ENCODE data around the gene EFCAB8.
"Not testable (repeated sequence)": the region's sequence is repeated elsewhere in the genome, so short reads cannot be mapped to it uniquely, and the experiment has no call there.

The EFCAB8 gene

DNA sequence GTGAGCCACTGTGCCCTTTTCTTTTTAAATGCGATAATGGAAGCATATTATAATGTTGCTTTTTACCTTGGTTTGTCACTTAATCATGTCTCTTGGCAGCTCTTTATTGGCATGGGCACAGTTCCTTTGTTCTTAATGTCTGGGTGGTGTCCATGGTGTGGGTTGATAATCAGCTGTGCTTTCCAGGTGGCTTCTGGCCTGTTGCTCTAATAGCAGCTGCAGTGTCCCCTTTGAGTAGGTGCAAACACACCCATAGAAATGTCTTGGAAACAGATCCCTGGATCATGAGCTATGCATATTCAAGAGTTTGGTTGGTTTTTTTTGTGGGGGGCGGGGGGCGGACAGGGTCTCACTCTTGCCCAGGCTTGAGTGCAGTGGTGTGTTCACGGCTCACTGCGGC is 29.9 kb downstream of the EFCAB8 start:
- DNase-seq, result peak; percentile 56

DNA sequence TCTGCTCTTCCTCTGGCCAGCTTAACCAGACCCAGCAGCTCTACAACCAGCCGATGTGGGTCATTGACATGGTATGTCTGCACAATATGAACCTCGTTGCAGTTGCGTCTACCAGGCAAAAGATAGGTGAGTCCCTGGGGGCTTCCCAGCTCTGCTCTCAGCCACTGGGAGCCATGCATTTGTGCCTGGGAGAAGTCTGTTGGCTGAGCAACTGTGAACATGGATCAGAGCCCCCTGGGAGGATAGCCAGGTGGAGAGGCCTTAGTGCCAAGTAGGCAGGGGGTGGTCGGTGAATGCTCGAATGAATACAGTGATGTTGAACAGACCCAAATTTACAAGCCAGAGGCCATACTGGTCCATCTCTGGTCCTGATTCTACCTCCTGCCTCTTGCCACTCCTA is 30.6 kb downstream of the EFCAB8 start:
- peak; percentile 24 for DNase-seq

DNA sequence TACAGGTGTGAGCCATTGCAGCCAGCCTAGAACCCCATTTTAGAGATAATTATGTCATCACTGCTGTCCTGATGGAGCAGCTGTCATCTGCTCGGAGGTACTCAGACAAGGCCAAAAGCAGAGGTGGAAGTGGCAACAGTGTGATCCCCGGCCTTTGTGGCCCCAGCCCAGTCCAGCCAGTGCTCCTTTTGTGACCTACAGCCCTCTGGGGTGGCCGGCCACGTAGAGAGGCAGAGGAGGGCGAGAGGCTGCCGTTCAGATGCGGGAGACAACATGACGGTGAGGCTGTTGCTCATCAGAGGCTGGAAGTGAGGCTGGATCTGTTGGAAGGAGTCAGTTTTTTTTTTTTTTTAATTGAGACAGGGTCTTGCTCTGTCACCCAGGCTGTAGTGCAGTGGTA is 32.8 kb downstream of the EFCAB8 start:
- DNase-seq, result no peak

DNA sequence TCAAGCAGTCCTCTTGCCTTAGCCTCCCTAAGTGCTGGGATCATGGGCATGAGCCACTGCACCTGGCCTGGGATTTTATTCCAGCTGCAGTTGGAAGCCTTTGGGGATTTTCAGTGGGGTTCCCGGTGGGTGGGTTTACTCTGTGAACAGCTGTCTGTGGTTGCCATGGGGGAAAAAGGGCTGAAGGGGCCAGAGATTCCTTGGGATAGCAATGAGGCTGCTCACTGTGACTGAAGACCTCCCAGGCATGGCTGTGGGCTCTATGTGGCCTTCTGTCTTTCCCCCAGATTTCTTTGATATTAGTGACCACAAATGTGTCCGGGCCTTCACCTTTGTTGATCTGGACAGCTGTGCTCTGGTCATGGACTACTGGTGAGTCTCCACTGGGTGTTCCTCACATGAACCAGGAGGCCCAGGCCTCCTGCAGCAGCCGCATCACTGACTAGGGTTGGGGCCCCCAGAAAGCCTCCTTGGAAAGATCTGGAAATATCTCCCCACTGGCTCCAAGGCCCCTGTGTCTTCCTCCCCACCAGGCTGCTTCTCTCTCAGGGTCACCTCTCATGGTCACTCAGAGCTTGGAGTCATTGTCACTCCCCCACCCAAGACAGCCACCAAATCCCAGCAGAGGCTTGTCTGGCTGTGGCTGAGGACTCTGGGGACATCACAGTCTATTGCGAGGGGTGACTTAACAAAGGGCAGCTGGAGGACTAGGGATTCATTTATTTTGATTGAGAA is 33.4 kb downstream of the EFCAB8 start:
- no peak for DNase-seq

DNA sequence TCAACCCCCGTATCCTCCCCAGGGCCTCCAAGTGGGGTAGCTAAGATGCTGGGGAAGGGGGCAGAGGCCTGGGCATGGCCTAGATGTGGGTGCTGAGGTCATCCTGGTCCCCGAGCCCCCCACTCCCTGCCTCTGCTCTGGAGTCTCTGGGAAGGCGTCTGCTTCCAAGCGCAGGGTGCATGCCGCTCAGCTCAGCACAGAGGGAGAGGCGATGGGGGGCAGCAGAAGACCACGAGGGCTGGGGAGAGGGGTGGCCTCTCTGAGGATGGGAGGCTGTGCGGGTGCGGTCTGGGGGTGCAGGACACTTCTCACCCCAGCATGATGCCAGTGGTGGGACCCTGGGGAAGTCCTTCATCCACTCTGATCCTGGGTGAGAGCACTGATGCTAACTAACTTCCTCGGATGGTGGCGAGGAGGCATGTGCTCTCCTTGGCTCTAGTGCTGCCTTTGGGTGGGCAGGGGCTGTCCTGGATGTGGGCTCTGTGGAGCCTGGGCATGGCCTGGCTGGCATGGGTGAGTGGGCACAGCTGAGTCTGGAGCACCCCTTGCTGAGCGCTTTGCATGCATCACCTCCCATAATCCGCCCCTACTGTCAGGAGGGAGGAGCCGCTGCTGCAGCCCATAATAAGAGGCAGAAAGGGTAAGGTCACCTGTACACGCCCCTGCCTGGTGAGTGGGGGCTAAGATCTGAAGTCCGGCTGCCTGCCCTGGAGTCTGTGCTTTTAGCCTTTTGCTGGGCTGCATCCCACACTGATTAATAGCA is 34.7 kb downstream of the EFCAB8 start:
- DNase-seq, result no peak

DNA sequence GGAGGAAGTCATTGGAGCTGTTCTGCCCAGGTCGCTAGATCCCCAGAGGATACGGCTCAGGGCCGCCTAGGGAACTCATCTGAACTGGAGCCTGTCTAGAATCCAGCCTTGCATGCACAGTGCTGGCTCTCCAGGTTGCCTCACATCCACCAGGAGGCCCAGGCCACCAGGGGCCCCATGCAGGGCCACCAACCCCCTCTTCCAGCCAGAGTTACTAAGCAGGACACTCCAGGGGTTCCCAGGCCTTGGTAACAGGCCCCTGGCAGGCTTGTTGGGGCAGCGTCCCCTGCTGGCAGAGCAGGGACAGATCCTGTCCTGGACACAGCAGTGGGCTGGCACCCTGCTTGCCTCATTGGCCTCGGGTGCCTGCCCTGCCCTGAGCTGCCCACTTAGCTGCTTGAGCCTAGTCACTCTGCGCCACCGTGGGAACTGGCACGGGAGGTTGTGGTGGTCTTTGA is 35.3 kb downstream of the EFCAB8 start:
- no peak for DNase-seq

DNA sequence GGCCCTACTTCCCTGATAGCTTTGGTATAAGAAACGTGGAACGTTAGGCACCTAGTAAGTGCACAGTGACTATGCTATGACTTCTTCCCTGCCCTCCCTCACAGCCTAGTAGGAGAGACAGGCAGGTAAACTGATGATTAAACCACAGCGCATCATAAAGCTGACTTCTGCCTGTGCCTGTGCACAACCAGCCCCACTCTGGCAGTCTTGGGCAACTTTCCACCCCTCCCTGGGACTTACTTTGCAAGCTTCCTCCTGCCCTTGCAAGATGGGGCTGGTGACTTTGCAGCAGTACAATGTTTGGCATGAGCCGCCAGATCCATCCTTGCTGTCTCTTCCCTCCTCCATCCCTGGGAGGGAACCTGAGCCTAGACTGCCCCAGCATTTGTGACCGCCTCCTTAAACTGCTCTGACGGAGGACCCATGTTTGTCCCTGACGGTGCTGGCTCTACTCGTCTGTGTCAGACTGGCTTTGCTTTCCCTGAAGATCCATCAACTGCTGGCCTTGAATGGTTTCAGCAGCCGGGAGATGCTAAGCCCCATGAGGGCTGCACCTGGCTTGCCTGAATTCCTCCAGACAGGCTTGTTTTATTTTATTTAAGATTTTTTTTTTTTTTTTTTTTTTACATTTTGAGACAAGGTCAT is 36.1 kb downstream of the EFCAB8 start:
- no peak for DNase-seq

DNA sequence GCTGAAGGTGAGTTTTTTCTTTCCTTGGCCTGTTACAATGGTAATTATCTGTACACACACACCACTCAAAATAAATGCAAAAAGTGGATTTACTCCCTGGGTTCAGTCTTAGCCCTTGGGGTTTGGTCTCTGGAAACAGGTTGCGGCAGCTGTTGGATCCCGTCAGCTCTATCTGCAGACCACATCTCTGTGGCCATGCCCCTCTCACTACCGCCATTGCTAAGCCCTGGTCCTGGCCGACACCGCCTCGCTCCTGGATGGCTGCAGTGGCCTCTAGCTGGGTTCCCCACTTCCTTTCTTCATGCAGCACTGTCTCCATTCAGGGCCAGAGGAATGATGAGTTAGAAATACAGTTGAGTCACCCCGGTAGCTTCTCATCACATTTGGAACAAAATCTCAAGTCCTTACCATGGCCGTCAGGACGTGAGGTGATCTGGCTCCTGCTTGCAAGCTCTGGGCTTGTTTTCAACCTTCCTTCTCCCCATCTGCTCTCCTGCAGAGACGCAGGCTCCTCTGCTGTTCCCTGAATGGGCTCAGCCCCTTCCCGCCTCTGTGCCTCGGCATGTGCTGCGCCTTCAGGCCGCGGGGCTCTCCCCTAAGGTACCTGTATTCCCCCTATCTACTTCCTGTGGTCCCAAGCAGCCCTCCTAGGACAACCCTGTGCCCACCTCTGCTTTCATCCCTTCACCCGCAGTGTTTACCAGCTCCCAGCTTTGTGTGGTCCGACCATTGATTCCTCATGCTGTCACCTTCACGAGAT is 38.0 kb downstream of the EFCAB8 start:
- DNase-seq, result no peak

DNA sequence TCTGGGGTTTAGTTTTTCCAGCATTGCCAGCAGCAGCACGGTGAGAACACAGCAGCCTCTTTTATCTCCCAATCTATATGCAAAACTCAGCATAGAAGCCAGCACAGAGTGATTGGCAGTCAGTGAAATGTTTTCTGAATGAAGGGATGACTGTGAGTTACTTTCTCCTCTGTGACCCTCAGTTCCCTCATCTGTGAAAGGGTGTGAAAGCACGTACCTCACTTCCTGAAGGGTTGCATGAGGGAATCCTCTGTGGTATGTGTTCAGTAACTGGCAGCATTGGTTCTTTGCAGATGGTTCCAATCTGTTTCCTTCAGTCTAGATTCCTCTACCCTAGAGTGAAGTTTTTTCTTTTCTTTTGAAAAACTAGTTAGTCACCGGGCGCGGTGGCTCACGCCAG is 40.0 kb downstream of the EFCAB8 start:
- no peak for DNase-seq

DNA sequence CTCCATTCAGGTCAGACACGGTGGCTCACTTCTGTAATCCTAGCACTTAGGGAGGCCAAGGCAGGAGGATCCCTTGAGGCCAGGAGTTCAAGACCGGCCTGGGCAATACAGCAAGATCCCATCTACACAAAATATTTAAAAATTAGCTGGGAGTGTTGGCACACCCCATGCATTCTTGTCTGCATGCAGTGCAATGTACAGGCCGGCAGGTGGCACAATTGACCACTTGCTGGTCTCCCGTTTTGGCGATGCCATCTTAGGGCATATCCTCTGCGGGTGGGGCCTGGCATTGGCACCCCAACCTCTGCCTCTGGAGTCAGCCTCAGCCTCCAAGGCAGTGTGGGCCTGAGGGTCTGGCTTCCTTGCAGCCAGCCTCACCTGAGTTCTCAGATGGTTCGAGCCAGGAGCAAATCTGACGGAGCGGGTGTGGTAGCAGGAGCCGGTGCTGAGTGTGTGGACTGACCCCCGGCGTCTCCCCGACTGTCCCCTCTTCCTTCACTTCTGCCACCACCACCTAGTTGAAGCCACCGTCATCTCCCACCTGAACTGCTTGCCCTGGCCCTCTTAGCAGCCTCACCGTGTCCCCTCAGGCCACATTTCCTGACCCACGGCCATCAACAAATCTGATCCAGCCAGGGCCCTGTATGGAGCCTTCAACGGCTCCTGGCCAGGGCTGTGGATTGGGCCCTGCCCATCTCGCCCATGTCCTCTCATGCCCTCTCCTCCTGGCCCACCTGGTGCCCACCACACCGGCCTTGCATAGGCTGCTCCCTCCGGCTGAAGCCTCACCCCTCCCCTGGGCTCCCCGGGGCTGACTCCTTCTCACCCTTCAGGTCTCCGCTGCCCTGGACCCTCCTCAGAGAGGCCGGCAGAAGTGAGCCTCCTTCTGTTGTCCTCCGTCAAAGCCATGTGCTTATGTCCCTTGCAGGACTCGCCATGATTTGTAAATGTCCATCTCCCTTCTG is 44.0 kb downstream of the EFCAB8 start:
- peak; percentile 46 for DNase-seq

DNA sequence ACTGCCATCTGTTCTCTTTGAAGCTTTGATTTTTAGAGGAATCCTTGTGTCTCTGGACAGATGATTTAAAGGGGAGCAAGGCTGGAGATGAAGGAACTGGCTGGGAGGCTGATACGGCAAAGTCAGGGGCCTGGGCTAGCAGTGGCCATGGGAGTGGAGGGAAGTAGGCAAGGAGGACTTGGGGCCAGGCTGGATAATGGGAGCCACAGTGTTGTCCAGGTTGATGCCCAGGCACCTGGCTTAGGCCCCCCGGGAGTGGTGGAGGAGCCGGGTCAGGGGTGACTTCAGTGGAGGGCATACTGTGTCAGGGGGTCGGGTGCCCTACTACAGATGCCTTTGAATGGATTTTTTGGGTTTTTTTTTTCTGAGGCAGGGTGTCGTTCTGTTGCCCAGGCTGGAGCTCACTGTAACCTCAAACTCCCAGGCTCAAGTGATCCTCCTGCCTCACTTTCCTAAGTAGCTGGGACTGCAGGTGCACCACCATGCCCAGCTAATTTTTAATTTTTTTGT is 45.0 kb downstream of the EFCAB8 start:
- DNase-seq, result no peak

DNA sequence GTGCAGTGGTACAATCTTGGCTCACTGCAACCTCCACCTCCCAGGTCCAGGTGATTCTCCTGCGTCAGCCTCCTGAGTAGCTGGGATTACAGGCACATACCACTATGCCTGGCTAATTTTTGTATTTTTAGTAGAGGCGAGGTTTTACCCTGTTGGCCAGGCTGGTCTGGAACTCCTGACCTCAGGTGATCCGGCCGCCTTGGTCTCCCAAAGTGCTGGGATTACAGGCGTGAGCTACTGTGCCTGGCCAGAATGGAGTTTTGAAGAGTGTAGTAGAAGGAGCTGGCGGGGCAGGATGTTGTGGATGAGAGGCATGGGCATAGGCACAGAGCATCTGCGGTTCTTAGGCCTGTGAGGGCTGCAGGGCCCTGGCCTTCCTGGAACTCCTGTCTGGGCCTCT is 46.0 kb downstream of the EFCAB8 start:
- not testable (repeated sequence) for DNase-seq

DNA sequence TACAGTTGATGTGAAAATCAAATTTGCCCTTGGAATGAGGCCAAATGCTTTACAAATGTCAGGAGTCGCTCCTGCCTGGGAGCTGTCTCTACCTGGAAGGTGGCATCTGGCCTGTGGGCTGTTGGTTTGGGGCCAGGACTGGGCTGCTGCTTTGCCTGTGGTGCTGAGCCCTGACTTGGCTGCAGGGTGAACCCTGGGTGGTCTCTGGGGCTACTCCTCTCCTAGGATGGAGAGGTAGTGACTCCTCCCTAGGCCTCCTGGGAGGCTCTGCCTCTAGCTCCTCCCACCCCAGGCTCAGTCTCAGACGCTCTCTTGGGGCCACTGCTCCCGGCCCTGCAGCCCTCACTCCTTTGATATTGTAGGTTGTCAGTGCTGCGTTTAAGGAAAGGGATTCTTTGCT is 47.5 kb downstream of the EFCAB8 start:
- no peak for DNase-seq

DNA sequence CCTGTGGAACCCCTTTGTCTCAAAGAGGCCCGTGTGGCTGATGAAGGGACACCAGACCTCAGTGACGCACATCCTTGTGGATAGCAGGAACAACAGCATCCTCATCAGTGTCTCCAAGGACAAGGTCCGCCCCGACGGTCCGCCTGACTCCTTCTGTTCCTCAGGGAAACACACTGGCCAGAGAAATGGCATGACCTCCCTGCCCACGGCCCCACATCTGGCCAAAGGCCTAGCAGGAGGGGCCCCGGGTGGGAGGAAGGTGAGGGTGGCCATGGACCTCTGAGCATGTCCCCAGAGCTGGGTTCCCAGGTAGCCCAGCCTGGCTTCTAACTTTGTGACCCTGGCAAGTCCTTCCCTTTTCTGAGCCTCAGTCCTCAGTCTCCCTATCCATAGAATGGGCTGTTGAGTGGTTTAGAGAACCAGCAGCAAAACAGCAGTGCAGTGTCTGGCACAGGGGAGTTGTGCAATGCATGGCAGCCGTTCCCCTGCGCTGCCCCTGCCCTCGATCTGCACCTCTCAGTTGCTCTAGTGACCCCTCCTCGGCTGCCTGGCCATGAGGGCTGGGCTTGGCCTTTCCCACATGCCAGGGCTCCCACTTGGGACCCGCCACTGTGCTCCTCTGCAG is 48.3 kb downstream of the EFCAB8 start:
- DNase-seq, result no peak

DNA sequence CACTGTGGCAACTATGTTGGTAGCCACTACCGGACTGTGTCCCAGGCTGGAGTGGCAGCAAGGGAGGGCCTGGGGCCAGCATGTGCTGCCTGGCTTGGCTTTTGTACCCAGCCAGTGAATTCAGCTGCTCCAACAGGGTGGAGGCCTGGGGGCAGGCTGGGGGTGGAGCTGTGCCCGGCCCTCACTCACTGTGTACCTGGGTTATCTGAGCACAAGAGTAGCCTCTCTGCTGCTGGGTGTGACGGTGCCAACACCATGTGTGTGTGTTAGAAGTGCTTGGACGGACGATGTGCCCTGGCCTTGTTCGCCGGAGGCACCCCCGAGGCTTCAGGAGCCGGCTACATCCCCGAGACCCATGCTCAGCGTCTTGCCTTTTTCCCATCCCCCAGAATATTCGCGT is 49.2 kb downstream of the EFCAB8 start:
- no peak for DNase-seq

DNA sequence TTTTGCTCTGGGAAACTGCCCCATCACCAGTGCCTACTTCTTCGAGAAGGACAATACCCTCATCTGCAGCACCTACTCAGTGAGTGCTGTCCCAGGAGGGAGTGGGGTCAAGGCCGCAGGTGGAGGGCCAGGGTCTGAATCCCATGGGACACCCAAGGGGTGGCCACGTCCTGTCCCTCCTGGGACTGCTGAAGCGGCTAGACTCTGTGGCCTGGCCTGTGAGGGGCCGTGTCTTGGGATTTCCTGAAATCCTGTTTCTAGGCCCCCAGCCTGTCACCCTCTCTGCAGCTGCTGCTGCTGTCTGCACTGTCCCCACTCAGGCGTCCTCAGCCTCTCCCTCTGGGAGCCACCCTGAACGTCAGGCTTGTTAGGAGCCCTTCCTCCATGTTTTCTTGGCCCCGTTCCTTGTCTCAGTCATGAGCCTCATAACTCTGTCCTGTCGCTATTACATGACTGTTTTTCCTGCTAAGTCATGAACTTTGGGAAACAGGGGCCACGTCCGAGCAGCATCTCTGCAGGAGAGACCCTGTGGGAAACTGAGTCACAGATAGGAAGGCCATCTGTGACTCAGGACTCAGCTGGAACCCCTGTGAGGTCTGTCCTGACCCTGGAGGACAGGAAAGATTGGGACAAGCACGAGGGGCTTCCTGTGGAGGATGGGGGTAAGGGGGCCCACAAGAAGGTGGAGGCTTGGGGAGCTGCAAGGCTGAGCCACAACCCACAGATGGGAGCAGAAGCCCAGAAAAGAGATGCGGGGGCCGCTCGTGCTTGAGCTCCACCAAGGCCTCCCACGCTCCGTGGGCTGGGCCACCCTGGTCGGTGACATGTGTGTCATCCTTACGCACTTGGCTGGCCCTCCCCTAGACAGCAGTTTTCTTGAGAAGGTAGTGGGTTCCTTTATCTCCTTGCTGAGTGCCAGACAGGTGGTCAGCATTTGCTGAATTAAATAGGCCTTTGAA is 49.9 kb downstream of the EFCAB8 start:
- no peak for DNase-seq

DNA sequence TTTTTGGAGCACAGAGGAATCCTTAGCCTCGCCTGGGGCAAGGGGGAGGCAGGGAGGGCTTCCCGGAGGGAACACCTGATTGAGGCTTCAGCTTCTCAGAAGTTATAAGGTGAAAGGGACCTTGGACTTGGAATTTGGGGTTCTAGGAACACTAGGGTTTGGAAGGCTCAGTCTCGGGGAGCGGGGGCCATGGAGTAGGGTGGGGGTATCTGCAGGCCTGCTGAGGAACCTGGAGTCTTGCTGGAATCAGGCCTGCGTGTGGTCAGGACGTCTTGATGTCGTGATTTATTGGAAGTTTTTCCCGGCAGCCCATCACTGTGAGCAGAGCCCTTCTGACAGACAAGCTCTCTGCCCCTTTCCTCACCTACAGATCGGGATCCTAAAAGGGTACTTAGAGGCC is 50.7 kb downstream of the EFCAB8 start:
- no peak for DNase-seq

DNA sequence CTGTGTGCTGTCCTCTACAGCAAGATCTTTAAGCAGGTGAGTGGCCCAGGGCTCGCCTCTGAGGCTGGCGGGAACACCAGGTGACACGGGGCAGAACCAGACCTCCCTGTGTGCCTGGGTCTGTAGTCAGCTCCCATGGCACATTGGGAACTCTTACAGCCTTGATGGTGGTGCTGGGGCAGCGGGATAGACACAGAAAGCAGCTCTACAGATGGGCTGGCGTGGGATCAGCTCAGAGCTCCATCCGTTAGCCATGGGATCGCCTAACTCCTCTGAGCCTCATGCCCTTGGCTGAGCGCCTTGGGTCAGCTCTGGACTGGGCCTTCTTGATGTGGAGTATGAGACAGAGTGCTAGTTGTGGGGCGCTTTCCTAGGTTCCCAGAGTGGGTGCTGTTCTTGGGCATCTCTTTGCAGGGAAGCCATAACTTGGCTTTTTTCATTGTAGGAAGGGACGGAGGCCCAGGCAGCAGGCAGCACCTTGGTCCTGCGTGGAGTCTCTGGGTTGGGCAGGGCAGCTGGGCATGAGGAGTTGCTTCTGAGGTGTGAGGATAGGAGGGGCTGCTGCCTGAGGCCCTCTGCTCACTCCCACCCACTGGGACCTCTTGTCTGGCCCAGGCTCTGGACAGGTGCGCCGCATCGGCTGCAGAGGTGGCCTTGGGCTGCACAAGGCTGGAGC is 51.3 kb downstream of the EFCAB8 start:
- no peak for DNase-seq

DNA sequence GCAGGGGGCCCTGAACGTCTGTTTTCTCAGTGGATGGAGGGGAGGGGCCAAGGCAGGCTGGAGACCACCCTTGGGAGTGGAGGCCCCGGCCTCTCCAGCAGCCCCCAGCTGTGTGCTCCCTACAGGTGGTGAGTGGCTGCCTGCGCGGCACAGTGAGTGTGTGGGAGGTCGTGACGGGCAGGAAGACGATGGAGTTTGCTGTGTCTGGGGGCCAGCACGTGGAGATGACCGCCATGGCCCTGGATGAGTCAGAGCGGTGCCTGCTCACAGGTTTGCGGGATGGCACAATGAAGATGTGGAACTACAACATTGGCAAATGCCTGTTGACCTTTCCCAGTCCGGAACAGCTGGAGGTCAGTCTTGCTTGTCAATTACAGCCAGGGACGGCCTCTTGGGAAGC is 52.6 kb downstream of the EFCAB8 start:
- DNase-seq, result no peak

DNA sequence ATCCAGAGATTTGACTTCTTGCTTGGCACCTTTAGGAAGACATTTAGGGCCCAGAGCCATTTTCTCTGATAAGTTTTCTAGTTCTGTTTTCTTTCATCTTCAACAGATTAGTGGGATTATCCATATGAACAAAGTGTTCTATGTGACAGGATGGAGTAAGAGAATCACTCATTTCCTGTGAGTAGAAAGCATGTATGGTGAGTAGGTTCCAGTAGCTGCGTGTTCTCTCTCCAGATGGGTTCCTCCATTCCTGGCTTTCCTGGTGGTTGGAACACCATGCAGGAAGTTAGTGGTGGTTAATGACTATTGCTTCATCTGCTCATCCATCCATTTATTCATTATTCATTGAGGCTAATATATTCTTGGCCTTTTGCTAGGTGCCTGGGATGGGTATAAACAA is 54.0 kb downstream of the EFCAB8 start:
- DNase-seq, result no peak
